GM12878 (cell line): ENCODE data around the gene FOXK1. TPM values are rescaled to one million over a fixed set of nuclear protein-coding genes. Genes with fewer than 3 reads are reported as not detected.

Experiments
- ASH2L ChIP-seq: fragments of 300-600, 200-600 bp; sonication (generic); IDR thresholded peaks from 2 replicates; pipeline ENCODE4 v1.6.1; 2017; ENCODE audit warnings: low read depth, mild to moderate bottlenecking, borderline replicate concordance
- CREM ChIP-seq: IDR thresholded peaks from 2 replicates; pipeline ENCODE4 v1.6.1; 2014; ENCODE audit warnings: antibody characterized with exemption, low read depth
- ETV6 ChIP-seq, 2 experiments: fragments of 450-650 bp in 1 of 2; IDR thresholded peaks in 1 of 2; conservative IDR thresholded peaks in 1 of 2; 2 replicates each; pipeline ENCODE4 v1.6.1; 2014; ENCODE audit warnings: antibody characterized with exemption in 1 of 2, borderline replicate concordance in 1 of 2, low read depth in 1 of 2, mild to moderate bottlenecking in 1 of 2, moderate library complexity in 1 of 2
- IRF4 ChIP-seq: IDR thresholded peaks from 2 replicates; pipeline ENCODE4 v1.6.1; 2011; ENCODE audit warnings: low read depth, low read length
- IRF5 ChIP-seq: fragments of 450-650 bp; IDR thresholded peaks from 2 replicates; pipeline ENCODE4 v1.6.1; 2017; ENCODE audit warnings: borderline replicate concordance
- NFIC ChIP-seq: IDR thresholded peaks from 2 replicates; pipeline ENCODE4 v1.6.1; 2012; ENCODE audit warnings: low read depth, mild to moderate bottlenecking, inconsistent platforms, low read length, moderate library complexity
- NKRF ChIP-seq: fragments of 450-650 bp; conservative IDR thresholded peaks from 2 replicates; pipeline ENCODE4 v1.6.1; 2017; ENCODE audit warnings: mild to moderate bottlenecking, moderate library complexity
- NR2C1 ChIP-seq: fragments of 450-650 bp; IDR thresholded peaks from 2 replicates; pipeline ENCODE4 v1.6.1; 2017; ENCODE audit warnings: antibody characterized with exemption, mild to moderate bottlenecking, moderate library complexity
- NR2C2 ChIP-seq: IDR thresholded peaks from 2 replicates; pipeline ENCODE4 v1.6.1; 2011; ENCODE audit warnings: borderline replicate concordance, low read depth; ENCODE audit not compliant: control insufficient read depth, insufficient read length
- NRF1 ChIP-seq: conservative IDR thresholded peaks from 2 replicates; pipeline ENCODE4 v1.6.1; 2011; ENCODE audit warnings: mild to moderate bottlenecking, low read depth, low read length, improper control_type of control experiment
- SKIL ChIP-seq: fragments of 450-650 bp; IDR thresholded peaks from 2 replicates; pipeline ENCODE4 v1.6.1; 2017; ENCODE audit warnings: mild to moderate bottlenecking, low read depth, inconsistent platforms; ENCODE audit not compliant: poor library complexity, severe bottlenecking
- SMAD1 ChIP-seq: fragments of 450-650 bp; IDR thresholded peaks from 2 replicates; pipeline ENCODE4 v1.6.1; 2018; ENCODE audit warnings: mild to moderate bottlenecking, low read depth; ENCODE audit not compliant: partially characterized antibody
- SMARCA5 ChIP-seq: fragments of 450-650 bp; IDR thresholded peaks from 2 replicates; pipeline ENCODE4 v1.6.1; 2017; ENCODE audit warnings: mild to moderate bottlenecking
- STAT3 ChIP-seq: IDR thresholded peaks from 2 replicates; pipeline ENCODE4 v1.6.1; 2011; ENCODE audit warnings: low read depth, low read length, improper control_type of control experiment
- TCF12 ChIP-seq: IDR thresholded peaks from 2 replicates; pipeline ENCODE4 v1.6.1; 2011; ENCODE audit warnings: low read depth, mild to moderate bottlenecking, low read length
- TCF3 ChIP-seq: IDR thresholded peaks from 2 replicates; pipeline ENCODE4 v1.6.1; 2012; ENCODE audit warnings: low read depth, mild to moderate bottlenecking, low read length, borderline replicate concordance; ENCODE audit not compliant: insufficient read depth
- TCF7 ChIP-seq: IDR thresholded peaks from 2 replicates; pipeline ENCODE4 v1.6.1; 2014; ENCODE audit warnings: antibody characterized with exemption, borderline replicate concordance
- ZNF687 ChIP-seq: fragments of 450-650 bp; IDR thresholded peaks from 2 replicates; pipeline ENCODE4 v1.6.1; 2017; ENCODE audit warnings: mild to moderate bottlenecking, moderate library complexity
- polyA plus RNA-seq, 11 experiments: library from polyadenylated mRNA; depleted of rRNA in 4 of 11; unstranded in 6 of 11; stranded (reverse) in 5 of 11; fragments of >200 nt; fragmentation: Nextera tagmentation in 4 of 11; fragmentation: Illumina TruSeq in 1 of 11; extraction: Ambion mirVana in 4 of 11; extraction: Trizol in 1 of 11; gene quantifications; 1 replicate in 1 of 11; 2 replicates in 10 of 11; pipeline versions ENCODE4 v1.2.1 to v1.2.3, GENCODE V29; 2011 to 2016; ENCODE audit warnings: inconsistent platforms in 2 of 11, missing spikeins in 2 of 11, low read depth in 1 of 11
- total RNA-seq, 4 experiments: library from RNA; depleted of rRNA in 3 of 4; stranded (reverse); fragments of >200 nt in 3 of 4; fragmentation: Illumina TruSeq in 1 of 4; extraction: Trizol in 1 of 4; gene quantifications; 2 replicates each; pipeline versions ENCODE4 v1.2.1 to v1.2.3, GENCODE V29; 2013 to 2021

Gene FOXK1
- total and polyA plus RNA-seq, 10 of the 15 experiments (the other 5 are each of a cell fraction or from before 2014, with no cell fraction given), result 0.24 to 31.8 (median 4.5) TPM

- no peak for TF ChIP-seq NR2C1
- TF ChIP-seq SMARCA5, result no peak
- peak; percentile 57; the same call in 1 of the 2 replicates for TF ChIP-seq TCF12
- 0 out of 2 replicates have a peak, but pooled peaks have one; percentile 46 for TF ChIP-seq TCF3
- no peak for TF ChIP-seq IRF4
- 0 out of 2 replicates have a peak, but pooled peaks have one; percentile 27 for TF ChIP-seq NFIC
- no peak for TF ChIP-seq NRF1
- no peak for TF ChIP-seq SMAD1
- TF ChIP-seq SKIL, result no peak
- TF ChIP-seq ZNF687, result no peak
- no peak for TF ChIP-seq CREM
- TF ChIP-seq STAT3, result no peak
- no peak for TF ChIP-seq NR2C2
- no peak for TF ChIP-seq TCF7
- TF ChIP-seq IRF5, result no peak
- no peak for TF ChIP-seq ASH2L
- no peak for TF ChIP-seq NKRF
- no peak for TF ChIP-seq ETV6 (conservative IDR thresholded peaks at IDR 0.05 in 1 of 2, IDR thresholded peaks at IDR 0.05 in 1 of 2; ENCODE audit: borderline replicate concordance in 1 of 2, low read depth in 1 of 2)
Measured at GRCh38 chr7:4744391-4745264, 62.5 kb downstream of the FOXK1 start (continued).
